HG03378 (cell line): Measurements from ENCODE around the gene SNAPC4.
"Not testable (repeated sequence)": the region's sequence is repeated elsewhere in the genome, so short reads cannot be mapped to it uniquely, and the experiment has no call there.

Experiments used
- ATAC-seq: cut with Tn5 transposase; IDR thresholded peaks from one replicate; pipeline ENCODE4 v1.9.1; 2021; ENCODE audit warnings: mild to moderate bottlenecking, moderate library complexity; ENCODE audit not compliant: unreplicated experiment

SNAPC4 gene

DNA sequence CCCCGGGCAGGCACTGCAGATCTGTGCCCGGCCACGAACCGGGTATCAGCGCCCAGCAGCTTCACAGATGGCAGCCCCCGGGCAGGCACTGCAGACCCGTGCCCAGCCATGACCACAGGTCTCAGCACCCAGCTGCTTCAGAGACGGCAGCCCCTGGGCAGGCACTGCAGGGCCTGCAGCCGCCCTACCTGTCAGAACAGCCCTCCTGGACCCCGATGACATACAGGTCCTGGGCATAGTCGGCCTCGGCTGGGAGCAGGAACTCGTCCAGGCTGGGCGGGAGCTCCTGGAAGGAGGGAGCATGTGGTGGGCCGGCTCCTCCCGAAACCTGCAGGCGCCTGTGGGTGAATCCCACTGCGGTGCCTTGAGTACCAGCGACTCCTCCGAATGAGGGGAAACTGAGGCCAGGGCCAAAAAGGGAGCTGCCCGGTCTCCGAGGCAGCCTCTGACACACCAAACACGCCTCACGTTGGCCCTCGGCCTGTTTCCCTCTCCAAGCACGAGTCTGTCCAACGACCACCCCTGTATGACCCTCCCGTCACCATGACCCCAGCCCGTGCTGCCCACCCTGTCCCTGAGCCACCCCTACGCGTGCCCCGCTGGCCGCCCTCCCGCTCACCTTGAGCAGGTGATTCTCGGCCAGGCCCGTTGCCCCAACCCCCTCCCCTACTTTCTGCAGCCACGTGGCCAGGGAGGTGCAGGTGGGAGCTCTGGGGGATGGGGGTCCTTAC lies 34.0 kb upstream of the SNAPC4 start:
- ATAC-seq, result no peak

DNA sequence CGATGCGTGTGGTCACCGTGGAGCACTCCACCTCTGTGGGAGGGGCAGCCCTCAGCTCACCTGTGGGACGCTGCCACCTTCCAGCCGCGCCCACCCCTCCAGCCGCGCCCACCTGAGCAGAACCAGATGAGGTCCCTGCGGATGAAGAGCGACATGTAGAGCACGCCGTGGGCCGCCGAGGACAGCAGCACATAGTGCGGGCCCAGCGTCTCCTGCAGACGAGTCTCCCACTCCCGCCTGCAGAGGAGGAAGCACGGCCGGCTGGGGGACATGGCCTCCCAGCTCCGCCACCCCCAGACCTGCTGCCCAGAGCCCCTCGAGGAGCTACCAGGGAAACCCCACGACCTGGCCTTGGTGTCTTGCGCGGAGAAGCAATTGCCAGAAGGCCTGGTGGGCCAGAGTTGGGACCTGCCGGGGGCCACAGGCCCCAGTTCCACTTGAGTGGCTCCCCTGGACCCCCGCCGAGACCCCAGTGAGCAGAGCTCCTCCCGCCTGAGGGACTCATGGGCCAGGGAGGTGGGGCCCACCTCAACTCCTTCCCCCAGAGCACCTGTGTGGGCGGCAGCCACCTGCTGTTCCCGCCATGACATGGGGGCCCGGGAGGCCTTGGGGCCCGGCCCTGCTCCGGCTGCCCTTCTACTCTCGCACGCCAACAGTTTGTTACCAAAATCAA lies 33.2 kb upstream of the SNAPC4 start:
- ATAC-seq, result no peak

DNA sequence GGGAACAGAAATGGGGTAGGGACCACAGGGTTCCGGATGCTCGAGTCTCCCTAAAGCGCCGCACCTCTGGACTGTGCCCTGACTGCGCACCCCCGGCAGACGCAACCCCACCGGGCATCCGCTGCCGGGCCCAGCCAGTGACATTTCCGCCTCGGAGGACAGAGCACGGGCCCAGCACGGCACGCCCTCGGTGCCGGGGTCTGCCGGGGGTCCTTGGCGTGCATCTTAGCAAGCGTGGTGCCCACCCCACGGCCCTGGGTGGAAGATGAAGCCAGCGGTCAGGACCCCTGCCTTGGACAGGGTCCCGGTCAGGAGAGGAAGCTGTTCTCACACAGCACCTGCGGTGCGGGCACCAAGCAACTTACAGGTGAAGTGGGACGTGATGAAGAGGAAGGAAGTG lies 32.6 kb upstream of the SNAPC4 start:
- ATAC-seq, result no peak

DNA sequence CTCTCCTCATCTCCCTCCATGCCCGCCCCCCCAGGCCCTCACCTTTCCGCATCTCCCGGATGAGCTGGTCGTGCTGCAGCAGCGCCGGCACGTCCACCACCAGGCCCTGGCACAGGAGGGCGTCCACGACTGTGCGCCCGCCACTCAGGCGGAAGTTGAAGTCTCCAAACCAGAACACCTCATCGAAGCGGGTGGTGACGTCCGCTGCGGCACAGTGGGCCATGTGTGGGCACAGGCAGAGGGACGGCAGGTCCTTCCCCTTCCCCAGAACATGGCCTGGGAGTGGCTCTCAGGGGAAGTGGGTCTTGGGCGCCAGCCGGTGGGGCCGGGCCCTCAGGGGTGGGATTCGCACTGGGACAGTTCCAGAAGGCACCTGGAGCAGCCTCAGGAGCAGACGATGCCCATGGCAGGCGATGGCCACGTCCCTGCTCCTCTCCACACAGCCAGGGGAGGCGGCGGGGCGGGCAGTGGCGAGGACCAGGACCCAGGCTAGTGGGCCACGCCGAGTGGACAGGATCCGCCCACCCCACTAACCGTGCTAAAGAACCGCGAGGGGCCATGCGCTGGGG lies 31.9 kb upstream of the SNAPC4 start:
- no peak for ATAC-seq

DNA sequence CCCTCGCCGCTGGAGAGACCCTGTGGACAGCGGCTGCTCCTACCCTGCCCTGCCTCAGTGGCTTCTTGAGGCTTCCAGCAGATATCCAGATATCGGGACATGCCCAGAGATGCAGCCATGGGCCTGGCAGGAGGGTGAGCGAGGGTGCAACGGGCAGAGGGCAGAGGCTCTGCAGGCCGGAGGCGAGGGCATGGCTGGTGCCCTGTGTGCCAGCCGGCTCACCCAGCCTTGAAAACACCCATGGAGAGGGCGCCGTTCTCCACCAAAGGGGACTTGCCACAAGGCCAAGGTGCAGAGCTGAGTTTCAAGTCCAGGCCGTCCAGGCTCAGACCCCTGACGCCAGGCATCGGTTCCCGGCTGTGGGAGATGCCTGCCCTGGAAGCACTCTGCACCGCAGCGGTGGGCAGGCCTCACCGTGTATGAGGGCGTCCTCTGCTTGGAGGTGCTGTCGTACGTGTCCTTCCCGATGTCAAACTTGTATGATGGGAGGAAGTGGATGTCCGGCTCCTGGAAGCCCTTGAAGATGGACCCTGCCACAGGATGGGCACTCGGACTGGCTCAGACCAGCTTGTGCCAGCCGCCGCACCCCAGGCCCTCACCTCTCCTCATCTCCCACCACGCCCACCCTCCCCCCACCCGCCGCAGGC lies 30.7 kb upstream of the SNAPC4 start:
- no peak for ATAC-seq

DNA sequence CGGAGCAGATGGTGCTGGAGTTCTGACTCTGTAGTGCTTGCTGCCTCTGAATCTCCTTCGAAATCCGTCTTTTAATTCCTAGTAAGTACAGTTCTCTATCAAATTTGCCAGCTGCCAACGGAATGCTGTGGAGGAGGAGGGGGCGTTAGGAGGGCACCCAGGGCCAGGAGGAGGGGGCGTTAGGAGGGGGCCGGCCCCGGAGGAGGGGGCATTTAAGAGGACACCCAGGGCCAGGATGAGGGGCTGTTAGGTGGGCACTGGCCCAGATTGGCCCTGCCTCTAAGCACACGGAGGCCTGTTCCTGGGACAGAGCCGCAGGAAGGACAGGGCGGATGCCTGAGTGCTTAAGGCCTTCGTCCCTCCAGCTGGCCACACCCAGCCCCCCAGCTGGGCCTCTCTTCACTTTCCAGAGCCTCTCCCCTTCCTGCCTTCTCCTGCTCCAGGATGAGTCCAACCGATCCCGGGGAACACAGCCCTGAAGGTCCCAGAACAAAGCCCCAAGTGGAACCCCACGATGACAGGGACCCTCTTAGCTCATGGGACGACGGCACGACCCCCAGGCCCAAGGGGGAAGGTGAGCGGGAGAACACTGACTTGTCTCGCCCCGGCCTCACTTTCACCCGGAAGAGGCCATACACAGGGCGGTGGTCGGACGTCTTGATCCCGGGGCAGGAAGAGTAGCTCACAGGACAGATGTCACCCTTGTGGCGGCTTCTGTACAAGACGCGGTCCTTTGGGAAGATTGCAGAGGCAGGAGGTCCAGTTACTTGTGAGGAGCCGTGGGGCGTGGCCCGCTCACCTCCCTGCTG lies 29.9 kb upstream of the SNAPC4 start:
- no peak for ATAC-seq

DNA sequence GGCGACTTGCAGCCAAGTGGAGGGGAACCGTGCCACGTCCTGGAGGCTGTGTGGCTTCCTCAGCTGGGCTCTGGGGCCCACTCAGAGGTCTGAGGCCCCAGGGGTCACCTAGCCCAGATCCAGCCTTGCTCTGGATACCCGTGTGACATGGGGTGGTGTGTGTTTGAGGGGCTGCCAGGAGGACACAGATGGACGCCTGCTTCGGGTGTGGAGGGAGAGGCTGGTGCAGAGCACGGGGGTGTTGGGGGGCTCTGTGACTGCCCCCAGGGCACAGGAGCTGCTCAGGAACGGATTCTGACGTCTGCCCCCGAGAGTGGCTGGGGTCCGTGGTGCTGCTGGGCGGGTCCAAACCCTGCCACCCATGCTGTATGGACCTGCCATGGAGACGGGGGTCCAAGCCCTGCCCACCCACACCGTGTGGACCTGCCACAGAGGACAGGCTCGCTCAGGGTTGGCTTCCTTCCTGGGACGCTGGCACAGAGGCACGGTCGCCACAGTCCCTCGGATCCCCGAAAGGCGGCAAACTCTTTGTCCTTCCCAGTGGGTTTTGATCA lies 29.2 kb upstream of the SNAPC4 start:
- no peak for ATAC-seq

DNA sequence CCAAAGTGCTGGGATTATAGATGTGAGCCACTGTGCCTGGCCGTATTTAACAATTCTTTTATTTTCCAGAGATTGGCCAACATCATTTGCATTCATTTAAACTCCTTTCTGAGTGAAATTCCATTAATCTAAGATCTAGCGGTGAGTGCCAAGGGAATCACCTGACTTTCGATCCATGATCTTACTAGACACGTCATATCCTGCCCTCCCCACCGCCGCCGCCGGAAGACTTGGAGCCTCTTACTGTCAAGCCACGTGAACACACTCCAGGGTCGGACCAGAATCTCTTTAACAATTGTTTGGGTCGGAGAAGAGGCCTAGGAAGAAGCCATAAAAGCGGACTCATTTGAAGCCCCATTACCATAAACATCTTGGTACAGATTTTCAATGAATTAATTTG lies 26.8 kb upstream of the SNAPC4 start:
- no peak for ATAC-seq

DNA sequence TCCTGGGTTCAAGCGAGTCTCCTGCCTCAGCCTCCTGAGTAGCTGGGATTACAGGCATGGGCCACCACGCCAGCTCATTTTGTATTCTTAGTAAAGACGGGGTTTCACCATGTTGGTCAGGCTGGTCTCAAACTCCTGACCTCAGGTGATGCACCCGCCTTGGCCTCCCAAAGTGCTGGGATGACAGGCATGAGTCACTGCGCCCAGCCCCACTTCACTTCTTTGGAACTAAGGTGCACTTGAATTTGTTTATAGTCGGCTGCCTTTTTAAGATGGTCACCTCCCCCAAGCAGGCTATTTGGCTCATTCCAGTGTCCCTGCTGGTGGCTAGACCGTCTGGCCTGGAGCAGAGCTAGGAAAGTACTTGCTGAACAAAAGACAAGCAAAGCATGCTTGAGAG lies 25.4 kb upstream of the SNAPC4 start:
- not testable (repeated sequence) for ATAC-seq

DNA sequence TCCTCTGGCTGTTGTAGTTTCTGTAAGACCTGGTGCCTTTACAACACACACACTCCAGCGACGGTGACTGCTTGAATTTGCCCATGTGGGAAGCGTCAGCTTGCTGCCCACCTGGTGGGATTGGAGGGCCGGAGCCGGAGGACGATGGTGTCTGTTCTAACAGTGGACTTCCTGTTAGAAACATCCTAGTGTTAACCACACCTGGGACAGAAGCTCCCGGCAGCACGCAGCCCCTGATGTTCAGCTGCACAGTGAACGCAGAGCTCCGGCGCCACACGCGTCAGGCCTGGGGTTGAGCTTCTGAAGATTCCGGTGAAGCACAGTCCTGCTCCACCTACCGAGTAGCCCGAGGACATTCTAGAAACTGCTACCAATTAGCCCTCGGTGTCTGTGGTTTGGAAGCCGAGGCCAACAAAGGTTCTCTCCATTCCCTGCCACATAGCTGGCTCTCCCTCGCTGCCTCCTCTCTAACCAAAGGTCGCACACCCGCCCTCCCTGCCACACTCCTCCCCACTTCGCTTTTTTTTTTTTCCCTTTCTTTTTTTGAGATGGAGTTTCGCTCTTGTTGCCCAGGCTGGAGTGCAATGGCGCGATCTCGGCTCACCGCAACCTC lies 24.9 kb upstream of the SNAPC4 start:
- ATAC-seq, result no peak

DNA sequence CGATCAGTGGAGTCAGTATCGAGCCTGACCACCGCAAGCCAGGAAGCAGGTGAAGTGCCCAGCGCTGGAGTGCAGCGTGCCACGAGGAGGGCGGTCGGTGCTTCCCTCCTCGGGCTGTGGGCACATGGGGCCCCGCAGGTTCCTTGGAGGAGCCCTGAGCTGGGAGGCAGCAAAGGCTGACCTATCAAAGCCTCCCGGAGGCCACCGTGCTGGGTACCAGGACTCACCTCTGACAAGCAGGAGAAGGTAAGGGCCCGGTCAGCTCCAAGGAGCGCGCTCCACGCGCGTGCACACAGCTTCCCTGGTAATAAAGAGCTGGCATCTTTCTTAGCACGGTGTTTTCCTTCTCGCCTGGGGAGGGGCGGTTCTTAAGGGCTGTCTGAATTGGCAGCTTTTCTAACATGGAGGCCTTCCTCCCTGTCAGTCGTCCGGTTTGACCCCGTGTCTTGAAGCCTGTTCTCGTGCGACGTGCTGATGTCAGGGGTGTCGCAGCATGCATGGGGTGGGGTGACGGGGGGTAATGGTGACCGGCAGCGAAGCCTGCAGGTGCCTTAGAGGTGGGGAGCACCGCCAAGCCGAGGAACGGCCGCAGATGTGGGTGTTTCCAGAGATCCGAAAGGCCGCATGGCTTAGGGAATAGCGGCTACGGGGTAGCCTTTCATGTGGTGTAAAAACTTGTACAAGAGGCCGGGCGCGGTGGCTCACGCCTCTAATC lies 23.6 kb upstream of the SNAPC4 start:
- ATAC-seq, result no peak

DNA sequence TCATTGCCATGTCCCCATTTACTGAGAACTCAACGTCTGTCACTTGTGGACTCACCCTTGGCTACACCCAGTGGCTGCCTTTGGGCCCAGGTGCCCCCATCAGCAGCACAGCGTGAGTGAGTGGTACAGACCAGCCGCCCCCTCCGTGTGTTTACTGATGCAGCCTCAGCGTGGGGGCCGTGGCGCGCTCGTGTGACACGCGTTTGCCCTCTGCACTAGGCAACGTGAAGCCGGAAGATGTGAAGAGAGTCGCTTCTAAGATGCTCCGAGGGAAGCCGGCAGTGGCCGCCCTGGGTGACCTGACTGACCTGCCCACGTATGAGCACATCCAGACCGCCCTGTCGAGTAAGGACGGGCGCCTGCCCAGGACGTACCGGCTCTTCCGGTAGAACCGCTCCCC lies 22.9 kb upstream of the SNAPC4 start:
- no peak for ATAC-seq

DNA sequence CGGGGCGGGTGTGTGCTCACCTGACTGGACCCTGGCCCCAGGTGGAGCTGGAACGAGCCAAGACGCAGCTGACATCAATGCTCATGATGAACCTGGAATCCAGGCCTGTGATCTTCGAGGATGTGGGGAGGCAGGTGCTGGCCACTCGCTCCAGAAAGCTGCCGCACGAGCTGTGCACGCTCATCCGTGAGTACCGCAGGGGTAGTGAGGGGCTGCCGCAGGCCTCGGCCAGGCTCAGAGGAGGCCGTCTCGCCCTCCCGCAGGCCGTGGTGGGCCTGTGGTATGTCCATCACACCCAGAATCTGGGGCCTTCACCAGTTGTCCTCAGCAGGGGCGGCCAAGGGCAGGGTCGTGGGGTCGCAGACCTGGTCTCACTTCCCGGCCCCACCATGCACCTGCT lies 21.8 kb upstream of the SNAPC4 start:
- no peak for ATAC-seq

DNA sequence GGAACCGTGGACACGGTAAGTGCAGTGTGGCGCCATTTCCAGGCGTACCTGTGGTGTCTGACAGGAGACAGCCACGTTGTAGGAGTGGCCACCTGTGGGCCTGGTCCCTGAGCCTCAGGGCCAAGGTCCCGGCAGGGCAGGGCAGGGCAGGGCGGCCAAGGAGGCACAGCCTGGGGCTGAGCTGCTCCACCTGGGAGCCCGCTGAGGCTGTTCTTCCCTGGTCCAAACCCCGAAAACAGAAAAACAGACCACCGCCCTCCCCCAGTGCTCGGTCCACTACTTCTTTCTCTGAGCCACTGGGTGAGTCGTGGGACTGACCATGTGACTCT lies 19.1 kb upstream of the SNAPC4 start:
- ATAC-seq, result no peak

DNA sequence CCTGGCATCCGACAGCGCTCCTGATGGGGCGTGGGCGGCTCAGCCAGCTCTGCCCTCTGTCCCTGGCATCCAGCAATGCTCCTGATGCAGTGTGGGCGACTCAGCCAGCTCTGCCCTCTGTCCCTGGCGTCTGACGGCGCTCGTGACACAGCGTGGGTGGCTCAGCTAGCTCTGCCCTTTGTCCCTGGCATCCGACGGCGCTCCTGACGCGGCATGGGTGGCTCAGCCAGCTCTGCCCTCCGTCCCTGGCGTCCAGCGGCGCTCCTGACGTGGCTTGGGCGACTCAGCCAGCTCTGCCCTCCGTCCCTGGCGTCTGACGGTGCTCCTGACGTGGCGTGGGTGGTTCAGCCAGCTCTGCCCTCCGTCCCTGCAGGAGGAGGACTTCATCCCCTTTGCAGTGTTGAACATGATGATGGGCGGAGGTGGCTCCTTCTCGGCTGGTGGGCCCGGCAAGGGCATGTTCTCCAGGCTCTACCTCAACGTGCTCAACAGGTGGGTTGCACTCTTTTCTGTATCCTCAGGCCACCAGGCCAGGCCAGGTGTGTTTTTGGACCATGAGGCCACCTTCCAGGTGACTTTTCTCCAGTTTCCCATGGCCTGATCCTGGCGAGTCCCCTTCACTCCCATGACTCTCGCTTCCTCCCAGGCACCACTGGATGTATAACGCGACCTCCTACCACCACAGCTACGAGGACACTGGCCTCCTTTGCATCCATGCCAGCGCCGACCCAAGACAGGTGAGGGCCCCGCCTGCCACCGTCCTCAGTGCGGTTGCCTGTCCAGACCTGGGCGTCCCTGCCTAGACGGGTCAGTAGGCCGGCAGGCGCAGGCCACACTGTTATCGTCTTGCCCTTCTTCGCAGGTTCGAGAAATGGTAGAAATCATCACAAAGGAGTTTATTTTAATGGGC lies 18.5 kb upstream of the SNAPC4 start:
- no peak for ATAC-seq

DNA sequence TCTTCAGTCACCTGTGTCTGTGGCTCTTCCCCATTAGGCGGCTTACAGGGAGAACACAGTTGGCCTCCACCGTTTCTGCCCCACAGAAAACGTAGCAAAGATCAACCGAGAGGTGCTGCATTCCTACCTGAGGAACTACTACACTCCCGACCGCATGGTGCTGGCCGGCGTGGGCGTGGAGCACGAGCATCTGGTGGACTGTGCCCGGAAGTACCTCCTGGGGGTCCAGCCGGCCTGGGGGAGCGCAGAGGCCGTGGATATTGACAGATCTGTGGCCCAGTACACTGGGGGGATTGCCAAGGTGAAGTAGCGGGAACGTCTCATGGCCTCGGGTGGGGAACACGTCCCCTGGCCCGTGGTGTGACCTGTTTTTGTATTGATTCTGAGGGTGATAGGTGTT lies 16.9 kb upstream of the SNAPC4 start:
- ATAC-seq, result no peak

DNA sequence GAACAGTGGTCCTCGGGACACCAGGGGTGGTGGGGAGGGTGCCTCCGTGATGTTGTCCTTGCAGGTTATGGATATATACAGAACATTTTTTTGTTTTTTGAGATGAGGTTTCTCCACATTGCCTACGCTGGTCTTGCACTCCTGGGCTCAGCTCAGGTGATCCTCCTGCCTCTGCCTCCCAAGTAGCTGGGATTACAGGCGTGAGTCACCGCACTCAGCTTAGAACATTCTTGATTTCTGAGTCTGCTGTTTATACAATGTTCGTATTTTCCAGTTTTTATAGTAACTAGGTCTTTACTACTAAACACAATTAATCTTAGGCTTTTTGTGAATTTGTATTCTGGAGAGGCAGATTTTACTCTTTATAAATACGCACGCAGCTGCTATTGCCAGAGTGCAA lies 16.5 kb upstream of the SNAPC4 start:
- no peak for ATAC-seq

DNA sequence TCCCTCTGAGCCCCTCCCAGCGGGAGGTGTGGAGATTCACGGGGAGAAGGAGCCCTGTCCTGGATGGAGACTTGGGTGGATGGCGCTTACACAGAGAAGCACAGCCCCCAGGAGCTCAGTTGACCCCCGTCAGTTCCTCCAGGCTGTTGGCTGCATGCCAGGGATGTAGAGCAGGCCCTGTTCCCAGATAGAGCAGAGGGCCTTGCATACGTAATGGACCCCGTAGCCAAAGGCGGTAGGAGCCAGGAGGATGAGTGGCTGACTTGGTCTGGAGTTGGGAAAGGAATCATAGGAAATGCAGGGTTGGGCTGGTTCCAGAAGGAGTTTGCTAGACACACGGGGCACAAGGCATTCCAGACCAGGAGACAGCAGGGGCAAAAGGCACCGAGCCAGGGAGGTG lies 13.0 kb upstream of the SNAPC4 start:
- no peak for ATAC-seq

DNA sequence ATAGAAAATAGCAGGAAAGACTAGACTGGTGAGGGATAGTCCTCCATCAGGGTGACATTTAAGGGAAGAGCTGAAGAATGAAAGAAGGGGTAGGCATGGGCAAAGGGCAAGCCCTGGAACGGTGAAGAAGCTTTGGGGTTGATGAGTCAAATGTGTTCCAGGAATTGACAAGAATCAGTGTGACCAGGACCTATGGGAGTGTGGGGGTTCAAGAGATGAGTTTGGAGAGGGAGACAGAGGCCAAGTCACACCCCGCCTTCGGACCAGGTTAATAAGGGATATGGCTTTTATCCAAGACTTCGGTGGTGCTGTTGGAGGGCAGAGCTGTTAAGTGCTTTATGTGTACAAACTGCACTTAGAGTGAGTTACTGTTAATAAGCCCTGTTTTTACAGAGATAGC lies 11.4 kb upstream of the SNAPC4 start:
- no peak for ATAC-seq
